Hematopoietic multipotent progenitor cell treated with erythropoietin and hydrocortisone succinate and interleukin-3 and kit ligand, for 17 days (in vitro differentiated cells): ENCODE measurements around the gene KIAA1958.

ENCODE experiments used
- DNase-seq: peaks from one replicate; pipeline ENCODE4 v3.0.0-alpha.2; 2015; ENCODE audit warnings: low spot score

Gene KIAA1958

GRCh38 chr9:112529316-112529715 is 42.7 kb downstream of the KIAA1958 start:
- no peak for DNase-seq

- DNase-seq, result no peak
Observed at GRCh38 chr9:112530751-112531205, 44.2 kb downstream of the KIAA1958 start.

GRCh38 chr9:112531666-112532282 is 45.1 kb downstream of the KIAA1958 start:
- DNase-seq, result no peak

- no peak for DNase-seq
Observed at GRCh38 chr9:112532427-112532826, 45.8 kb downstream of the KIAA1958 start.

GRCh38 chr9:112533660-112534059 is 47.0 kb downstream of the KIAA1958 start:
- DNase-seq, result no peak

GRCh38 chr9:112535301-112535700 is 48.7 kb downstream of the KIAA1958 start:
- no peak for DNase-seq

GRCh38 chr9:112535811-112536210 is 49.2 kb downstream of the KIAA1958 start:
- no peak for DNase-seq

- DNase-seq, result no peak
Observed at GRCh38 chr9:112537561-112537960, 50.9 kb downstream of the KIAA1958 start.

GRCh38 chr9:112540800-112541199 is 54.2 kb downstream of the KIAA1958 start:
- DNase-seq, result no peak

- DNase-seq, result no peak
Observed at GRCh38 chr9:112541685-112542084, 55.1 kb downstream of the KIAA1958 start.

- DNase-seq, result no peak
Observed at GRCh38 chr9:112542593-112543292, 56.1 kb downstream of the KIAA1958 start.

GRCh38 chr9:112544477-112544876 is 57.9 kb downstream of the KIAA1958 start:
- DNase-seq, result no peak

GRCh38 chr9:112545237-112545636 is 58.6 kb downstream of the KIAA1958 start:
- DNase-seq, result no peak

- DNase-seq, result no peak
Observed at GRCh38 chr9:112546149-112547012, 59.8 kb downstream of the KIAA1958 start.

GRCh38 chr9:112548051-112548440 is 61.4 kb downstream of the KIAA1958 start:
- no peak for DNase-seq

- DNase-seq, result no peak
Observed at GRCh38 chr9:112548836-112549595, 62.4 kb downstream of the KIAA1958 start.

- no peak for DNase-seq
Observed at GRCh38 chr9:112550531-112550930, 63.9 kb downstream of the KIAA1958 start.

- DNase-seq, result no peak
Observed at GRCh38 chr9:112551641-112552040, 65.0 kb downstream of the KIAA1958 start.

GRCh38 chr9:112552229-112553056 is 65.8 kb downstream of the KIAA1958 start:
- DNase-seq, result no peak

- no peak for DNase-seq
Observed at GRCh38 chr9:112553256-112553826, 66.7 kb downstream of the KIAA1958 start.

GRCh38 chr9:112554516-112554915 is 67.9 kb downstream of the KIAA1958 start:
- DNase-seq, result no peak
